WTC11 (cell line): ENCODE measurements around the gene STK33. TPM values are rescaled to one million over a fixed set of nuclear protein-coding genes. Genes with fewer than 3 reads are reported as not detected.

Source experiments
- ATAC-seq: fragments of 200-7000 bp; cut with Tn5 transposase; 2 replicates; pipeline ENCODE4 v1.10.0; 2021; ENCODE audit warnings: mild to moderate bottlenecking, moderate library complexity
- CTCF ChIA-PET: fragments of 300-600 bp; sonication (Branson Sonifier 250); formaldehyde crosslinking; loops from one replicate; lab custom pipeline; 2021; ENCODE audit warnings: antibody characterized with exemption; lab: Charles Lee
- POLR2A ChIA-PET: fragments of 350-600 bp; sonication (Branson Sonifier 250); formaldehyde crosslinking; loops from one replicate; lab custom pipeline; 2021; ENCODE audit warnings: antibody characterized with exemption; lab: Charles Lee
- DNase-seq: peaks from one replicate; pipeline ENCODE4 v3.0.0; 2021; ENCODE audit warnings: low spot score
- H3K27ac Mint-ChIP-seq: 2 replicates; pipeline ENCODE4 v1.8.0; 2021; ENCODE audit warnings: mixed read lengths
- H3K27me3 Mint-ChIP-seq: 2 replicates; pipeline ENCODE4 v1.8.0; 2021; ENCODE audit warnings: low read depth, mild to moderate bottlenecking, moderate library complexity, mixed read lengths
- H3K36me3 Mint-ChIP-seq: 2 replicates; pipeline ENCODE4 v1.8.0; 2021; ENCODE audit warnings: mixed read lengths
- H3K4me1 Mint-ChIP-seq: 2 replicates; pipeline ENCODE4 v1.8.0; 2022; ENCODE audit warnings: mixed read lengths
- H3K4me3 Mint-ChIP-seq: 2 replicates; pipeline ENCODE4 v1.8.0; 2021; ENCODE audit warnings: mild to moderate bottlenecking, moderate library complexity, mixed read lengths
- H3K9me3 Mint-ChIP-seq: 2 replicates; pipeline ENCODE4 v1.8.0; 2021; ENCODE audit warnings: mixed read lengths
- ARID4B ChIP-seq: sonication (generic); formaldehyde crosslinking; IDR thresholded peaks from 2 replicates; pipeline ENCODE4 v1.8.0; 2023; ENCODE audit warnings: missing genetic modification reagents, mild to moderate bottlenecking, borderline replicate concordance
- ATF3 ChIP-seq: sonication (generic); formaldehyde crosslinking; conservative IDR thresholded peaks from 2 replicates; pipeline ENCODE4 v1.8.1; 2022; ENCODE audit warnings: mild to moderate bottlenecking, missing genetic modification reagents
- CDX4 ChIP-seq: fragments of 250-450 bp; sonication (Bioruptor Pico); IDR thresholded peaks from 2 replicates; pipeline ENCODE4 v1.9.0; 2021; ENCODE audit warnings: moderate library complexity, mild to moderate bottlenecking, inconsistent platforms, borderline replicate concordance
- CREM ChIP-seq: sonication (generic); formaldehyde crosslinking; IDR thresholded peaks from 2 replicates; pipeline ENCODE4 v1.8.1; 2022; ENCODE audit warnings: mild to moderate bottlenecking, missing genetic modification reagents, moderate library complexity
- FOXK1 ChIP-seq: sonication (generic); formaldehyde crosslinking; IDR thresholded peaks from 2 replicates; pipeline ENCODE4 v1.8.0; 2022; ENCODE audit warnings: mild to moderate bottlenecking, moderate library complexity, missing genetic modification reagents
- GABPB1 ChIP-seq: sonication (generic); formaldehyde crosslinking; IDR thresholded peaks from 2 replicates; pipeline ENCODE4 v1.8.1; 2023; ENCODE audit warnings: mild to moderate bottlenecking, missing genetic modification reagents
- IRF2 ChIP-seq: sonication (generic); formaldehyde crosslinking; IDR thresholded peaks from 2 replicates; pipeline ENCODE4 v1.8.0; 2022; ENCODE audit warnings: low read depth, missing genetic modification reagents, borderline replicate concordance
- JUN ChIP-seq: sonication (generic); formaldehyde crosslinking; IDR thresholded peaks from 2 replicates; pipeline ENCODE4 v1.8.0; 2023; ENCODE audit warnings: mild to moderate bottlenecking, missing genetic modification reagents
- NR1H2 ChIP-seq: sonication (generic); formaldehyde crosslinking; IDR thresholded peaks from 2 replicates; pipeline ENCODE4 v1.9.0; 2021; ENCODE audit warnings: mild to moderate bottlenecking, moderate library complexity, missing genetic modification reagents
- NR3C1 ChIP-seq: sonication (generic); formaldehyde crosslinking; conservative IDR thresholded peaks from 2 replicates; pipeline ENCODE4 v1.8.1; 2023; ENCODE audit warnings: low read depth, mild to moderate bottlenecking, missing genetic modification reagents
- OVOL2 ChIP-seq: fragments of 250-450 bp; sonication (Bioruptor Pico); IDR thresholded peaks from 2 replicates; pipeline ENCODE4 v1.9.0; 2021; ENCODE audit warnings: mild to moderate bottlenecking, borderline replicate concordance
- SMAD4 ChIP-seq: sonication (generic); formaldehyde crosslinking; IDR thresholded peaks from 2 replicates; pipeline ENCODE4 v1.8.0; 2022; ENCODE audit warnings: mild to moderate bottlenecking, missing genetic modification reagents
- SOX15 ChIP-seq: fragments of 250-450 bp; sonication (Bioruptor Pico); IDR thresholded peaks from 2 replicates; pipeline ENCODE4 v1.9.0; 2021; ENCODE audit warnings: mild to moderate bottlenecking
- ZNF232 ChIP-seq: sonication (generic); formaldehyde crosslinking; IDR thresholded peaks from 2 replicates; pipeline ENCODE4 v1.8.0; 2022; ENCODE audit warnings: mild to moderate bottlenecking, missing genetic modification reagents
- ZNF423 ChIP-seq: fragments of 250-450 bp; sonication (Bioruptor Pico); IDR thresholded peaks from 2 replicates; pipeline ENCODE4 v2.1.2; 2022; ENCODE audit warnings: mild to moderate bottlenecking, moderate library complexity
- ZNF425 ChIP-seq: fragments of 250-450 bp; sonication (Bioruptor Pico); conservative IDR thresholded peaks from 2 replicates; pipeline ENCODE4 v1.9.0; 2021; ENCODE audit warnings: mild to moderate bottlenecking
- total RNA-seq: library from RNA; stranded (reverse); gene quantifications from 3 replicates; pipeline ENCODE4 v1.2.3, GENCODE V29; 2021
- TF ChIP-seq, protein P1 (sequence below): sonication (generic); formaldehyde crosslinking; IDR thresholded peaks from 2 replicates; pipeline ENCODE4 v1.8.0; 2022; ENCODE audit warnings: missing genetic modification reagents
- TF ChIP-seq, protein P2 (sequence below): sonication (generic); formaldehyde crosslinking; IDR thresholded peaks from 2 replicates; pipeline ENCODE4 v1.8.0; 2022; ENCODE audit warnings: mild to moderate bottlenecking, missing genetic modification reagents
- TF ChIP-seq, protein P3 (sequence below): sonication (generic); formaldehyde crosslinking; IDR thresholded peaks from 2 replicates; pipeline ENCODE4 v1.8.1; 2023; ENCODE audit warnings: mild to moderate bottlenecking, moderate library complexity, missing genetic modification reagents
- TF ChIP-seq, protein P4 (sequence below): fragments of 200-600 bp; IDR thresholded peaks from 2 replicates; pipeline ENCODE4 v1.8.0; 2022; ENCODE audit warnings: antibody characterized with exemption

Gene STK33
- total RNA-seq, 1 experiment from 2014 or later, result 13.3 TPM

DNA sequence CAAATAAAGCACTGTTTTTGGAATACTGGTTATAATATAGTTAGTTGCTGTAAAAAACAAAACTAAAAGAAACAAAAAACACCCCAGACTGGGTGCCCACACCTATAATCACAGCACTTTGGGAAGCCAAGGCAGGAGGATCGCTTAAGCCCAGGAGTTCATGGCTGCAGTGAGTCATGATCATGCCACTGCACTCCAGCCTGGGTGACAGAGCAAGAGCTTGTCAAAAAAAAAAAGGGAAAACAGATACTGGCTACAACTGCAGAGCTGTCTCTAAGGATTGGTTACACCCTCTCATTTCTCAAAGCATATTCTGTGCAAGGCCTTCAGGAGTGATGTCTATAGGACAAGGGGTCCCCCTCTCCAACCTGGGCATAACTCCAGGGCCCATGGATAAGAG, 14.6 kb upstream of the STK33 start:
- no peak for ATAC-seq
- no peaks in the 10 kb centered on the region for H3K36me3 Mint-ChIP-seq
- ChIA-PET POLR2A (no interaction called here), CTCF (no interaction called here)
- H3K4me3 Mint-ChIP-seq, result no peak overlapping the region
- no peaks in the 10 kb centered on the region for H3K9me3 Mint-ChIP-seq
- H3K27me3 Mint-ChIP-seq, result no peaks in the 10 kb centered on the region
- DNase-seq, result no peak
- H3K4me1 Mint-ChIP-seq, result peaks cover 13% of the 10 kb centered on the region; the same call in 1 of the 2 replicates
- TF ChIP-seq FOXK1, result no peak
- TF ChIP-seq, protein P1, sequence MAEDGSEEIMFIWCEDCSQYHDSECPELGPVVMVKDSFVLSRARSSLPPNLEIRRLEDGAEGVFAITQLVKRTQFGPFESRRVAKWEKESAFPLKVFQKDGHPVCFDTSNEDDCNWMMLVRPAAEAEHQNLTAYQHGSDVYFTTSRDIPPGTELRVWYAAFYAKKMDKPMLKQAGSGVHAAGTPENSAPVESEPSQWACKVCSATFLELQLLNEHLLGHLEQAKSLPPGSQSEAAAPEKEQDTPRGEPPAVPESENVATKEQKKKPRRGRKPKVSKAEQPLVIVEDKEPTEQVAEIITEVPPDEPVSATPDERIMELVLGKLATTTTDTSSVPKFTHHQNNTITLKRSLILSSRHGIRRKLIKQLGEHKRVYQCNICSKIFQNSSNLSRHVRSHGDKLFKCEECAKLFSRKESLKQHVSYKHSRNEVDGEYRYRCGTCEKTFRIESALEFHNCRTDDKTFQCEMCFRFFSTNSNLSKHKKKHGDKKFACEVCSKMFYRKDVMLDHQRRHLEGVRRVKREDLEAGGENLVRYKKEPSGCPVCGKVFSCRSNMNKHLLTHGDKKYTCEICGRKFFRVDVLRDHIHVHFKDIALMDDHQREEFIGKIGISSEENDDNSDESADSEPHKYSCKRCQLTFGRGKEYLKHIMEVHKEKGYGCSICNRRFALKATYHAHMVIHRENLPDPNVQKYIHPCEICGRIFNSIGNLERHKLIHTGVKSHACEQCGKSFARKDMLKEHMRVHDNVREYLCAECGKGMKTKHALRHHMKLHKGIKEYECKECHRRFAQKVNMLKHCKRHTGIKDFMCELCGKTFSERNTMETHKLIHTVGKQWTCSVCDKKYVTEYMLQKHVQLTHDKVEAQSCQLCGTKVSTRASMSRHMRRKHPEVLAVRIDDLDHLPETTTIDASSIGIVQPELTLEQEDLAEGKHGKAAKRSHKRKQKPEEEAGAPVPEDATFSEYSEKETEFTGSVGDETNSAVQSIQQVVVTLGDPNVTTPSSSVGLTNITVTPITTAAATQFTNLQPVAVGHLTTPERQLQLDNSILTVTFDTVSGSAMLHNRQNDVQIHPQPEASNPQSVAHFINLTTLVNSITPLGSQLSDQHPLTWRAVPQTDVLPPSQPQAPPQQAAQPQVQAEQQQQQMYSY (CRISPR knock-in tag), result no peak
- no peak for TF ChIP-seq GABPB1 (CRISPR knock-in tag)
- TF ChIP-seq OVOL2 (CRISPR knock-in tag), result no peak
- TF ChIP-seq NR3C1 (CRISPR knock-in tag), result no peak
- no peak for TF ChIP-seq NR1H2 (CRISPR knock-in tag)
- TF ChIP-seq JUN, result no peak
- TF ChIP-seq SOX15, result no peak
- no peak for TF ChIP-seq ATF3
- TF ChIP-seq, protein P2, sequence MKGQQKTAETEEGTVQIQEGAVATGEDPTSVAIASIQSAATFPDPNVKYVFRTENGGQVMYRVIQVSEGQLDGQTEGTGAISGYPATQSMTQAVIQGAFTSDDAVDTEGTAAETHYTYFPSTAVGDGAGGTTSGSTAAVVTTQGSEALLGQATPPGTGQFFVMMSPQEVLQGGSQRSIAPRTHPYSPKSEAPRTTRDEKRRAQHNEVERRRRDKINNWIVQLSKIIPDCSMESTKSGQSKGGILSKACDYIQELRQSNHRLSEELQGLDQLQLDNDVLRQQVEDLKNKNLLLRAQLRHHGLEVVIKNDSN (CRISPR knock-in tag), result no peak
- TF ChIP-seq ZNF423 (CRISPR knock-in tag), result no peak
- no peak for TF ChIP-seq SMAD4
- TF ChIP-seq CREM (CRISPR knock-in tag), result no peak
- TF ChIP-seq IRF2 (CRISPR knock-in tag), result no peak
- no peak overlapping the region for H3K27ac Mint-ChIP-seq

GRCh38 chr11:8605971-8606563, 12.0 kb upstream of the STK33 start:
- DNase-seq, result no peak
- CTCF ChIA-PET, result no interaction called here
- TF ChIP-seq ZNF425, result no peak
- no peak for TF ChIP-seq ZNF232 (CRISPR knock-in tag)
- TF ChIP-seq CDX4 (CRISPR knock-in tag), result no peak
- TF ChIP-seq ZNF423 (CRISPR knock-in tag), result no peak
- no peak for TF ChIP-seq ARID4B (CRISPR knock-in tag)
- TF ChIP-seq, protein P3, sequence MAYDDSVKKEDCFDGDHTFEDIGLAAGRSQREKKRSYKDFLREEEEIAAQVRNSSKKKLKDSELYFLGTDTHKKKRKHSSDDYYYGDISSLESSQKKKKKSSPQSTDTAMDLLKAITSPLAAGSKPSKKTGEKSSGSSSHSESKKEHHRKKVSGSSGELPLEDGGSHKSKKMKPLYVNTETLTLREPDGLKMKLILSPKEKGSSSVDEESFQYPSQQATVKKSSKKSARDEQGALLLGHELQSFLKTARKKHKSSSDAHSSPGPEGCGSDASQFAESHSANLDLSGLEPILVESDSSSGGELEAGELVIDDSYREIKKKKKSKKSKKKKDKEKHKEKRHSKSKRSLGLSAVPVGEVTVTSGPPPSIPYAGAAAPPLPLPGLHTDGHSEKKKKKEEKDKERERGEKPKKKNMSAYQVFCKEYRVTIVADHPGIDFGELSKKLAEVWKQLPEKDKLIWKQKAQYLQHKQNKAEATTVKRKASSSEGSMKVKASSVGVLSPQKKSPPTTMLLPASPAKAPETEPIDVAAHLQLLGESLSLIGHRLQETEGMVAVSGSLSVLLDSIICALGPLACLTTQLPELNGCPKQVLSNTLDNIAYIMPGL (CRISPR knock-in tag), result no peak
- TF ChIP-seq, protein P4, sequence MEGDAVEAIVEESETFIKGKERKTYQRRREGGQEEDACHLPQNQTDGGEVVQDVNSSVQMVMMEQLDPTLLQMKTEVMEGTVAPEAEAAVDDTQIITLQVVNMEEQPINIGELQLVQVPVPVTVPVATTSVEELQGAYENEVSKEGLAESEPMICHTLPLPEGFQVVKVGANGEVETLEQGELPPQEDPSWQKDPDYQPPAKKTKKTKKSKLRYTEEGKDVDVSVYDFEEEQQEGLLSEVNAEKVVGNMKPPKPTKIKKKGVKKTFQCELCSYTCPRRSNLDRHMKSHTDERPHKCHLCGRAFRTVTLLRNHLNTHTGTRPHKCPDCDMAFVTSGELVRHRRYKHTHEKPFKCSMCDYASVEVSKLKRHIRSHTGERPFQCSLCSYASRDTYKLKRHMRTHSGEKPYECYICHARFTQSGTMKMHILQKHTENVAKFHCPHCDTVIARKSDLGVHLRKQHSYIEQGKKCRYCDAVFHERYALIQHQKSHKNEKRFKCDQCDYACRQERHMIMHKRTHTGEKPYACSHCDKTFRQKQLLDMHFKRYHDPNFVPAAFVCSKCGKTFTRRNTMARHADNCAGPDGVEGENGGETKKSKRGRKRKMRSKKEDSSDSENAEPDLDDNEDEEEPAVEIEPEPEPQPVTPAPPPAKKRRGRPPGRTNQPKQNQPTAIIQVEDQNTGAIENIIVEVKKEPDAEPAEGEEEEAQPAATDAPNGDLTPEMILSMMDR, result no peak

More at GRCh38 chr11:8605971-8606563, 12.0 kb upstream of the STK33 start:
- Mint-ChIP-seq H3K36me3 (no peaks in the 10 kb centered on the region), H3K27me3 (no peaks in the 10 kb centered on the region), H3K9me3 (no peaks in the 10 kb centered on the region), H3K27ac (no peak overlapping the region), H3K4me1 (peaks cover 9% of the 10 kb centered on the region; the same call in 1 of the 2 replicates), H3K4me3 (no peak overlapping the region)
- ATAC-seq, result no peak
- POLR2A ChIA-PET, result interaction anchor here (0.6 kb wide), 1 partner anchor 28 kb away, joined by 3 read pairs; no protein-coding TSS in a partner anchor
